HepG2 (cell line): ENCODE results near the gene MYO3B. TPM values are rescaled to one million over a fixed set of nuclear protein-coding genes. Genes with fewer than 3 reads are reported as not detected.

Experiments used
- CBX1 ChIP-seq: IDR thresholded peaks from one replicate; pipeline ENCODE4 v1.6.1; 2016; ENCODE audit warnings: antibody characterized with exemption, low read depth
- HHEX ChIP-seq: IDR thresholded peaks from 2 replicates; pipeline ENCODE4 v1.6.1; 2016; ENCODE audit warnings: control low read depth
- HNF4G ChIP-seq, 2 experiments: sonication (generic) in 1 of 2; formaldehyde crosslinking in 1 of 2; IDR thresholded peaks; 2 replicates each; pipeline versions ENCODE4 v1.4.0 to v1.6.1; 2011 to 2020; ENCODE audit warnings: borderline replicate concordance in 2 of 2, low read depth in 2 of 2, mild to moderate bottlenecking in 2 of 2, low read length in 1 of 2, missing genetic modification reagents in 1 of 2, moderate library complexity in 1 of 2
- NR2F6 ChIP-seq, 2 experiments: IDR thresholded peaks; 2 replicates each; pipeline ENCODE4 v1.6.1; 2016; ENCODE audit warnings: antibody characterized with exemption in 1 of 2, mild to moderate bottlenecking in 1 of 2
- PAF1 ChIP-seq: IDR thresholded peaks from 2 replicates; pipeline ENCODE4 v1.6.1; 2016; ENCODE audit warnings: missing genetic modification reagents, missing compliant biosample characterization
- POLR2AphosphoS2 ChIP-seq: IDR thresholded peaks from 2 replicates; pipeline ENCODE4 v1.6.1; 2011; ENCODE audit warnings: low read depth, low read length, improper control_type of control experiment
- RXRA ChIP-seq: sonication (generic); formaldehyde crosslinking; IDR thresholded peaks from 2 replicates; pipeline ENCODE4 v1.5.1; 2020; ENCODE audit warnings: missing genetic modification reagents
- SETDB1 ChIP-seq: sonication (generic); formaldehyde crosslinking; IDR thresholded peaks from 2 replicates; pipeline ENCODE4 v1.5.1; 2020; ENCODE audit warnings: missing genetic modification reagents, mild to moderate bottlenecking, borderline replicate concordance
- ZC3H4 ChIP-seq: sonication (generic); formaldehyde crosslinking; IDR thresholded peaks from 2 replicates; pipeline ENCODE4 v1.4.0; 2020; ENCODE audit warnings: missing genetic modification reagents, borderline replicate concordance
- ZFX ChIP-seq: sonication (generic); formaldehyde crosslinking; IDR thresholded peaks from 2 replicates; pipeline ENCODE4 v1.4.0; 2020; ENCODE audit warnings: mild to moderate bottlenecking, low read depth, missing genetic modification reagents, moderate library complexity
- ZNF121 ChIP-seq: sonication (generic); formaldehyde crosslinking; IDR thresholded peaks from 2 replicates; pipeline ENCODE4 v1.5.0; 2020; ENCODE audit warnings: mild to moderate bottlenecking, missing genetic modification reagents
- ZNF549 ChIP-seq: sonication (generic); formaldehyde crosslinking; IDR thresholded peaks from 2 replicates; pipeline ENCODE4 v1.5.0; 2020; ENCODE audit warnings: missing genetic modification reagents
- ZNF878 ChIP-seq: sonication (generic); formaldehyde crosslinking; IDR thresholded peaks from 2 replicates; pipeline ENCODE4 v1.8.1; 2023; ENCODE audit warnings: mild to moderate bottlenecking, missing genetic modification reagents, moderate library complexity
- ZSCAN22 ChIP-seq: sonication (generic); formaldehyde crosslinking; IDR thresholded peaks from 2 replicates; pipeline ENCODE4 v1.4.0; 2020; ENCODE audit warnings: mild to moderate bottlenecking, missing genetic modification reagents
- ZSCAN29 ChIP-seq: sonication (generic); formaldehyde crosslinking; conservative IDR thresholded peaks from 2 replicates; pipeline ENCODE4 v1.4.0; 2020; ENCODE audit warnings: mild to moderate bottlenecking, missing genetic modification reagents
- polyA plus RNA-seq, 8 experiments: library from polyadenylated mRNA; depleted of rRNA in 3 of 8; stranded (reverse) in 7 of 8; unstranded in 1 of 8; fragments of >200 nt; fragmentation: Illumina TruSeq in 4 of 8; extraction: Trizol in 4 of 8; gene quantifications; 2 replicates each; pipeline versions ENCODE4 v1.2.1 to v1.2.3, GENCODE V29; 2011 to 2016; ENCODE audit warnings: low read depth in 4 of 8, missing spikeins in 1 of 8, mixed read lengths in 1 of 8; ENCODE audit not compliant: insufficient read depth in 1 of 8
- total RNA-seq, 5 experiments: library from RNA; depleted of rRNA; stranded (reverse); fragments of >200 nt; fragmentation: Illumina TruSeq; extraction: Trizol; gene quantifications; 2 replicates each; pipeline ENCODE4 v1.2.3, GENCODE V29; 2016; ENCODE audit warnings: low read depth in 1 of 5
- TF ChIP-seq, protein P1 (sequence below): sonication (generic); formaldehyde crosslinking; IDR thresholded peaks from 2 replicates; pipeline ENCODE4 v1.4.0; 2020; ENCODE audit warnings: mild to moderate bottlenecking, missing genetic modification reagents, borderline replicate concordance
- TF ChIP-seq, protein P2 (sequence below): sonication (generic); formaldehyde crosslinking; IDR thresholded peaks from 2 replicates; pipeline ENCODE4 v1.8.1; 2023; ENCODE audit warnings: mild to moderate bottlenecking, missing genetic modification reagents, borderline replicate concordance
- TF ChIP-seq, protein P3 (sequence below): sonication (generic); formaldehyde crosslinking; IDR thresholded peaks from 2 replicates; pipeline ENCODE4 v1.5.0; 2020; ENCODE audit warnings: mild to moderate bottlenecking, missing genetic modification reagents, borderline replicate concordance
- TF ChIP-seq, protein P4 (sequence below): fragments of 450-650 bp; IDR thresholded peaks from 2 replicates; pipeline ENCODE4 v1.6.1; 2017

MYO3B gene
- total and polyA plus RNA-seq, 2 of the 13 experiments (the other 11 are each of a cell fraction or from before 2014, with no cell fraction given) = 0.01 TPM; not detected in 1

DNA sequence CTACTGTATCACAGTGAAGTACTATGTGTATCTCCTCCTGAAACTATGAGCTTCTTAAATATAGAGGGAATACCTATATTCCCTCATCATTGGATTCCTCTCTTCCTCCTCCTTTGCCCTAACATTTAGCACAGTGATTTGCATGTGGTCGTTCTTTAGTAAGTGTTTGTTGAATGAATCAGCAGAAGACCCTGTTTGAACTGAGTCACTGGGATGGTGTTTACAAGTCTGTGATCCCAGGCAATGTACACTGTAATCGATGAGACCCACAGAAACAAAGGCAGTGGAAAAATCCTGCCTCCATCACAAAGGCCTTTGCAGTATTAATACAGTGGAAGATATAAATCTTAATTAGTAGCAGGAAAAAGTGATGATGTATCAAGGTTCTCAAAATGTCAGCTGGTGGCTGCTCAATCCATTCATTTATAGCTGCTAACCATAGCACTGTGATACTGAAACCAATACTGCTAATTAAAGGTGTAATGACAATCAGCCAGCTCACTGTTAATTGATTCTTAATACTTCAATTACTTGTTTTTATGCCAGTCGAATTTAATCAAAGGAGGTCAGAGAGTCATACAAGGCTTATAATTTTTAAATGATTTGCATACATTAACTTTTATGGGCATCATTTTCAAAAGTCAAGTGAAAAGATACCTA, 20.8 kb upstream of the MYO3B start (continued):
- TF ChIP-seq, protein P1, sequence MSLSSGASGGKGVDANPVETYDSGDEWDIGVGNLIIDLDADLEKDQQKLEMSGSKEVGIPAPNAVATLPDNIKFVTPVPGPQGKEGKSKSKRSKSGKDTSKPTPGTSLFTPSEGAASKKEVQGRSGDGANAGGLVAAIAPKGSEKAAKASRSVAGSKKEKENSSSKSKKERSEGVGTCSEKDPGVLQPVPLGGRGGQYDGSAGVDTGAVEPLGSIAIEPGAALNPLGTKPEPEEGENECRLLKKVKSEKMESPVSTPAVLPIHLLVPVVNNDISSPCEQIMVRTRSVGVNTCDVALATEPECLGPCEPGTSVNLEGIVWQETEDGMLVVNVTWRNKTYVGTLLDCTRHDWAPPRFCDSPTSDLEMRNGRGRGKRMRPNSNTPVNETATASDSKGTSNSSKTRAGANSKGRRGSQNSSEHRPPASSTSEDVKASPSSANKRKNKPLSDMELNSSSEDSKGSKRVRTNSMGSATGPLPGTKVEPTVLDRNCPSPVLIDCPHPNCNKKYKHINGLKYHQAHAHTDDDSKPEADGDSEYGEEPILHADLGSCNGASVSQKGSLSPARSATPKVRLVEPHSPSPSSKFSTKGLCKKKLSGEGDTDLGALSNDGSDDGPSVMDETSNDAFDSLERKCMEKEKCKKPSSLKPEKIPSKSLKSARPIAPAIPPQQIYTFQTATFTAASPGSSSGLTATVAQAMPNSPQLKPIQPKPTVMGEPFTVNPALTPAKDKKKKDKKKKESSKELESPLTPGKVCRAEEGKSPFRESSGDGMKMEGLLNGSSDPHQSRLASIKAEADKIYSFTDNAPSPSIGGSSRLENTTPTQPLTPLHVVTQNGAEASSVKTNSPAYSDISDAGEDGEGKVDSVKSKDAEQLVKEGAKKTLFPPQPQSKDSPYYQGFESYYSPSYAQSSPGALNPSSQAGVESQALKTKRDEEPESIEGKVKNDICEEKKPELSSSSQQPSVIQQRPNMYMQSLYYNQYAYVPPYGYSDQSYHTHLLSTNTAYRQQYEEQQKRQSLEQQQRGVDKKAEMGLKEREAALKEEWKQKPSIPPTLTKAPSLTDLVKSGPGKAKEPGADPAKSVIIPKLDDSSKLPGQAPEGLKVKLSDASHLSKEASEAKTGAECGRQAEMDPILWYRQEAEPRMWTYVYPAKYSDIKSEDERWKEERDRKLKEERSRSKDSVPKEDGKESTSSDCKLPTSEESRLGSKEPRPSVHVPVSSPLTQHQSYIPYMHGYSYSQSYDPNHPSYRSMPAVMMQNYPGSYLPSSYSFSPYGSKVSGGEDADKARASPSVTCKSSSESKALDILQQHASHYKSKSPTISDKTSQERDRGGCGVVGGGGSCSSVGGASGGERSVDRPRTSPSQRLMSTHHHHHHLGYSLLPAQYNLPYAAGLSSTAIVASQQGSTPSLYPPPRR = no peak
- TF ChIP-seq, protein P2, sequence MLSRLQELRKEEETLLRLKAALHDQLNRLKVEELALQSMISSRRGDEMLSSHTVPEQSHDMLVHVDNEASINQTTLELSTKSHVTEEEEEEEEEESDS (CRISPR knock-in tag) = no peak
- TF ChIP-seq POLR2AphosphoS2 = no peak
- no peak for TF ChIP-seq ZNF121 (CRISPR knock-in tag)
- no peak for TF ChIP-seq ZFX
- peak; percentile 71; the same call in 1 of the 2 replicates for TF ChIP-seq HHEX (CRISPR knock-in tag)
- TF ChIP-seq ZC3H4 (CRISPR knock-in tag) = no peak
- TF ChIP-seq ZSCAN22 (CRISPR knock-in tag) = no peak
- no peak for TF ChIP-seq HNF4G (IDR thresholded peaks at IDR 0.05; ENCODE audit: borderline replicate concordance, low read depth, low read length)
- no peak for TF ChIP-seq HNF4G (CRISPR knock-in tag; IDR thresholded peaks at IDR 0.05; ENCODE audit: borderline replicate concordance, low read depth)
- TF ChIP-seq PAF1 (CRISPR knock-in tag) = no peak
- TF ChIP-seq, protein P3, sequence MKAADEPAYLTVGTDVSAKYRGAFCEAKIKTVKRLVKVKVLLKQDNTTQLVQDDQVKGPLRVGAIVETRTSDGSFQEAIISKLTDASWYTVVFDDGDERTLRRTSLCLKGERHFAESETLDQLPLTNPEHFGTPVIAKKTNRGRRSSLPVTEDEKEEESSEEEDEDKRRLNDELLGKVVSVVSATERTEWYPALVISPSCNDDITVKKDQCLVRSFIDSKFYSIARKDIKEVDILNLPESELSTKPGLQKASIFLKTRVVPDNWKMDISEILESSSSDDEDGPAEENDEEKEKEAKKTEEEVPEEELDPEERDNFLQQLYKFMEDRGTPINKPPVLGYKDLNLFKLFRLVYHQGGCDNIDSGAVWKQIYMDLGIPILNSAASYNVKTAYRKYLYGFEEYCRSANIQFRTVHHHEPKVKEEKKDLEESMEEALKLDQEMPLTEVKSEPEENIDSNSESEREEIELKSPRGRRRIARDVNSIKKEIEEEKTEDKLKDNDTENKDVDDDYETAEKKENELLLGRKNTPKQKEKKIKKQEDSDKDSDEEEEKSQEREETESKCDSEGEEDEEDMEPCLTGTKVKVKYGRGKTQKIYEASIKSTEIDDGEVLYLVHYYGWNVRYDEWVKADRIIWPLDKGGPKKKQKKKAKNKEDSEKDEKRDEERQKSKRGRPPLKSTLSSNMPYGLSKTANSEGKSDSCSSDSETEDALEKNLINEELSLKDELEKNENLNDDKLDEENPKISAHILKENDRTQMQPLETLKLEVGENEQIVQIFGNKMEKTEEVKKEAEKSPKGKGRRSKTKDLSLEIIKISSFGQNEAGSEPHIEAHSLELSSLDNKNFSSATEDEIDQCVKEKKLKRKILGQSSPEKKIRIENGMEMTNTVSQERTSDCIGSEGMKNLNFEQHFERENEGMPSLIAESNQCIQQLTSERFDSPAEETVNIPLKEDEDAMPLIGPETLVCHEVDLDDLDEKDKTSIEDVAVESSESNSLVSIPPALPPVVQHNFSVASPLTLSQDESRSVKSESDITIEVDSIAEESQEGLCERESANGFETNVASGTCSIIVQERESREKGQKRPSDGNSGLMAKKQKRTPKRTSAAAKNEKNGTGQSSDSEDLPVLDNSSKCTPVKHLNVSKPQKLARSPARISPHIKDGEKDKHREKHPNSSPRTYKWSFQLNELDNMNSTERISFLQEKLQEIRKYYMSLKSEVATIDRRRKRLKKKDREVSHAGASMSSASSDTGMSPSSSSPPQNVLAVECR (CRISPR knock-in tag) = no peak
- TF ChIP-seq SETDB1 (CRISPR knock-in tag) = no peak
- 0 out of 2 replicates have a peak, but pooled peaks have one; percentile 20 for TF ChIP-seq NR2F6 (IDR thresholded peaks at IDR 0.05)
- peak; percentile 41; the same call in 1 of the 2 replicates for TF ChIP-seq NR2F6 (CRISPR knock-in tag; IDR thresholded peaks at IDR 0.05)
- TF ChIP-seq RXRA (CRISPR knock-in tag) = no peak
- TF ChIP-seq CBX1 = no peak
- TF ChIP-seq, protein P4, sequence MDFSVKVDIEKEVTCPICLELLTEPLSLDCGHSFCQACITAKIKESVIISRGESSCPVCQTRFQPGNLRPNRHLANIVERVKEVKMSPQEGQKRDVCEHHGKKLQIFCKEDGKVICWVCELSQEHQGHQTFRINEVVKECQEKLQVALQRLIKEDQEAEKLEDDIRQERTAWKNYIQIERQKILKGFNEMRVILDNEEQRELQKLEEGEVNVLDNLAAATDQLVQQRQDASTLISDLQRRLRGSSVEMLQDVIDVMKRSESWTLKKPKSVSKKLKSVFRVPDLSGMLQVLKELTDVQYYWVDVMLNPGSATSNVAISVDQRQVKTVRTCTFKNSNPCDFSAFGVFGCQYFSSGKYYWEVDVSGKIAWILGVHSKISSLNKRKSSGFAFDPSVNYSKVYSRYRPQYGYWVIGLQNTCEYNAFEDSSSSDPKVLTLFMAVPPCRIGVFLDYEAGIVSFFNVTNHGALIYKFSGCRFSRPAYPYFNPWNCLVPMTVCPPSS = no peak
- TF ChIP-seq ZNF878 (CRISPR knock-in tag) = no peak
- TF ChIP-seq ZNF549 (CRISPR knock-in tag) = no peak
- no peak for TF ChIP-seq ZSCAN29 (CRISPR knock-in tag)
